ENCODE measurements around the gene TNFAIP8L1.

GRCh38 chr19:4697304-4697703 lies 58.0 kb downstream of the TNFAIP8L1 start:
- TF ChIP-seq, protein P1, sequence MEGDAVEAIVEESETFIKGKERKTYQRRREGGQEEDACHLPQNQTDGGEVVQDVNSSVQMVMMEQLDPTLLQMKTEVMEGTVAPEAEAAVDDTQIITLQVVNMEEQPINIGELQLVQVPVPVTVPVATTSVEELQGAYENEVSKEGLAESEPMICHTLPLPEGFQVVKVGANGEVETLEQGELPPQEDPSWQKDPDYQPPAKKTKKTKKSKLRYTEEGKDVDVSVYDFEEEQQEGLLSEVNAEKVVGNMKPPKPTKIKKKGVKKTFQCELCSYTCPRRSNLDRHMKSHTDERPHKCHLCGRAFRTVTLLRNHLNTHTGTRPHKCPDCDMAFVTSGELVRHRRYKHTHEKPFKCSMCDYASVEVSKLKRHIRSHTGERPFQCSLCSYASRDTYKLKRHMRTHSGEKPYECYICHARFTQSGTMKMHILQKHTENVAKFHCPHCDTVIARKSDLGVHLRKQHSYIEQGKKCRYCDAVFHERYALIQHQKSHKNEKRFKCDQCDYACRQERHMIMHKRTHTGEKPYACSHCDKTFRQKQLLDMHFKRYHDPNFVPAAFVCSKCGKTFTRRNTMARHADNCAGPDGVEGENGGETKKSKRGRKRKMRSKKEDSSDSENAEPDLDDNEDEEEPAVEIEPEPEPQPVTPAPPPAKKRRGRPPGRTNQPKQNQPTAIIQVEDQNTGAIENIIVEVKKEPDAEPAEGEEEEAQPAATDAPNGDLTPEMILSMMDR (conservative IDR thresholded peaks at IDR 0.05), result no peak
- TF ChIP-seq EZH2 (IDR thresholded peaks at IDR 0.05; ENCODE audit: low read depth), result no peak
